HEK293 (cell line): ENCODE data around the gene ACAP3.

Source experiments
- HOXC10 ChIP-seq: sonication (generic); formaldehyde crosslinking; IDR thresholded peaks from 2 replicates; pipeline ENCODE4 v1.8.1; 2023; ENCODE audit warnings: mild to moderate bottlenecking, missing genetic modification reagents
- PRDM1 ChIP-seq: fragments of 450-650 bp; formaldehyde crosslinking; IDR thresholded peaks from 2 replicates; pipeline ENCODE4; 2016; ENCODE audit warnings: missing biosample characterization, missing genetic modification characterization
- ZNF121 ChIP-seq: fragments of 450-650 bp; formaldehyde crosslinking; IDR thresholded peaks from 2 replicates; pipeline ENCODE4 v1.5.1; 2016; ENCODE audit warnings: missing biosample characterization, missing genetic modification characterization
- ZNF302 ChIP-seq: fragments of 450-650 bp; formaldehyde crosslinking; IDR thresholded peaks from 2 replicates; pipeline ENCODE4 v1.5.1; 2016; ENCODE audit warnings: missing biosample characterization, missing genetic modification characterization, low read depth
- ZNF37A ChIP-seq: fragments of 450-650 bp; IDR thresholded peaks from 2 replicates; pipeline ENCODE4 v1.5.1; 2018; ENCODE audit warnings: missing biosample characterization, missing genetic modification characterization
- ZNF701 ChIP-seq: fragments of 450-650 bp; formaldehyde crosslinking; IDR thresholded peaks from 2 replicates; pipeline ENCODE4 v1.5.1; 2016; ENCODE audit warnings: missing biosample characterization, missing genetic modification characterization
- ZNF777 ChIP-seq: fragments of 450-650 bp; formaldehyde crosslinking; IDR thresholded peaks from 2 replicates; pipeline ENCODE4 v1.5.1; 2017; ENCODE audit warnings: missing biosample characterization, missing genetic modification characterization, borderline replicate concordance
- TF ChIP-seq, protein P1 (sequence below): fragments of 450-650 bp; formaldehyde crosslinking; IDR thresholded peaks from 2 replicates; pipeline ENCODE4 v1.5.1; 2017; ENCODE audit warnings: missing biosample characterization, missing genetic modification characterization
- TF ChIP-seq, protein P2 (sequence below): fragments of 450-650 bp; formaldehyde crosslinking; IDR thresholded peaks from 2 replicates; pipeline ENCODE4 v1.5.1; 2016; ENCODE audit warnings: missing biosample characterization, missing genetic modification characterization
- TF ChIP-seq, protein P3 (sequence below): fragments of 450-650 bp; formaldehyde crosslinking; IDR thresholded peaks from 2 replicates; pipeline ENCODE4 v1.5.1; 2016; ENCODE audit warnings: missing biosample characterization, missing genetic modification characterization

DNA sequence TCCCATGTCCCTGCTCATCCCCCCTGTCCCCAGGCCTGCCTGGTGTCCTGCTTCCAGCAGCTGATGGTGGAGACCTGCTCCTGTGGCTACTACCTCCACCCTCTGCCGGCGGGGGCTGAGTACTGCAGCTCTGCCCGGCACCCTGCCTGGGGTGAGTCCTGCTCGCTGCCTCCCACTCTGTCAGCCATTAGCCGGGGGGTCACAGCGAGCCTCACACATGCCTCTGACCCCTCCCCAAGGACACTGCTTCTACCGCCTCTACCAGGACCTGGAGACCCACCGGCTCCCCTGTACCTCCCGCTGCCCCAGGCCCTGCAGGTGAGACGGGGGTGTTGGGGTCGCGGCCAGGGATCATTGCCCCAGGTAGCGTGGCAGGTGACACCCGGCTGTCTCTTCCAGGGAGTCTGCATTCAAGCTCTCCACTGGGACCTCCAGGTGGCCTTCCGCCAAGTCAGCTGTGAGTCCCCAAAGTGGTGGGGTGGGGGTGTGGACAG is 17.4 kb downstream of the ACAP3 start:
- TF ChIP-seq ZNF302 (tag by site-specific recombination): no peak
- TF ChIP-seq PRDM1: no peak
- TF ChIP-seq HOXC10 (CRISPR knock-in tag): no peak
- TF ChIP-seq, protein P1, sequence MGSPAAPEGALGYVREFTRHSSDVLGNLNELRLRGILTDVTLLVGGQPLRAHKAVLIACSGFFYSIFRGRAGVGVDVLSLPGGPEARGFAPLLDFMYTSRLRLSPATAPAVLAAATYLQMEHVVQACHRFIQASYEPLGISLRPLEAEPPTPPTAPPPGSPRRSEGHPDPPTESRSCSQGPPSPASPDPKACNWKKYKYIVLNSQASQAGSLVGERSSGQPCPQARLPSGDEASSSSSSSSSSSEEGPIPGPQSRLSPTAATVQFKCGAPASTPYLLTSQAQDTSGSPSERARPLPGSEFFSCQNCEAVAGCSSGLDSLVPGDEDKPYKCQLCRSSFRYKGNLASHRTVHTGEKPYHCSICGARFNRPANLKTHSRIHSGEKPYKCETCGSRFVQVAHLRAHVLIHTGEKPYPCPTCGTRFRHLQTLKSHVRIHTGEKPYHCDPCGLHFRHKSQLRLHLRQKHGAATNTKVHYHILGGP: no peak
- no peak for TF ChIP-seq ZNF121 (tag by site-specific recombination)
- TF ChIP-seq ZNF37A: no peak
- no peak for TF ChIP-seq ZNF701 (tag by site-specific recombination)
- TF ChIP-seq, protein P2, sequence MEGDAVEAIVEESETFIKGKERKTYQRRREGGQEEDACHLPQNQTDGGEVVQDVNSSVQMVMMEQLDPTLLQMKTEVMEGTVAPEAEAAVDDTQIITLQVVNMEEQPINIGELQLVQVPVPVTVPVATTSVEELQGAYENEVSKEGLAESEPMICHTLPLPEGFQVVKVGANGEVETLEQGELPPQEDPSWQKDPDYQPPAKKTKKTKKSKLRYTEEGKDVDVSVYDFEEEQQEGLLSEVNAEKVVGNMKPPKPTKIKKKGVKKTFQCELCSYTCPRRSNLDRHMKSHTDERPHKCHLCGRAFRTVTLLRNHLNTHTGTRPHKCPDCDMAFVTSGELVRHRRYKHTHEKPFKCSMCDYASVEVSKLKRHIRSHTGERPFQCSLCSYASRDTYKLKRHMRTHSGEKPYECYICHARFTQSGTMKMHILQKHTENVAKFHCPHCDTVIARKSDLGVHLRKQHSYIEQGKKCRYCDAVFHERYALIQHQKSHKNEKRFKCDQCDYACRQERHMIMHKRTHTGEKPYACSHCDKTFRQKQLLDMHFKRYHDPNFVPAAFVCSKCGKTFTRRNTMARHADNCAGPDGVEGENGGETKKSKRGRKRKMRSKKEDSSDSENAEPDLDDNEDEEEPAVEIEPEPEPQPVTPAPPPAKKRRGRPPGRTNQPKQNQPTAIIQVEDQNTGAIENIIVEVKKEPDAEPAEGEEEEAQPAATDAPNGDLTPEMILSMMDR: peak; percentile 54
- no peak for TF ChIP-seq ZNF777 (tag by site-specific recombination)
- TF ChIP-seq, protein P3, sequence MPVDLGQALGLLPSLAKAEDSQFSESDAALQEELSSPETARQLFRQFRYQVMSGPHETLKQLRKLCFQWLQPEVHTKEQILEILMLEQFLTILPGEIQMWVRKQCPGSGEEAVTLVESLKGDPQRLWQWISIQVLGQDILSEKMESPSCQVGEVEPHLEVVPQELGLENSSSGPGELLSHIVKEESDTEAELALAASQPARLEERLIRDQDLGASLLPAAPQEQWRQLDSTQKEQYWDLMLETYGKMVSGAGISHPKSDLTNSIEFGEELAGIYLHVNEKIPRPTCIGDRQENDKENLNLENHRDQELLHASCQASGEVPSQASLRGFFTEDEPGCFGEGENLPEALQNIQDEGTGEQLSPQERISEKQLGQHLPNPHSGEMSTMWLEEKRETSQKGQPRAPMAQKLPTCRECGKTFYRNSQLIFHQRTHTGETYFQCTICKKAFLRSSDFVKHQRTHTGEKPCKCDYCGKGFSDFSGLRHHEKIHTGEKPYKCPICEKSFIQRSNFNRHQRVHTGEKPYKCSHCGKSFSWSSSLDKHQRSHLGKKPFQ: no peak
